Epidermal melanocyte (primary cell): ENCODE measurements around the gene CDC42BPG.

Source experiments
- DNase-seq: peaks from one replicate; pipeline ENCODE4 v3.0.0; 2011; ENCODE audit warnings: low spot score; ENCODE audit not compliant: insufficient read length

The CDC42BPG gene

GRCh38 chr11:64880240-64881001 lies 36.0 kb upstream of the CDC42BPG start:
- no peak for DNase-seq

- DNase-seq: no peak
Measured at GRCh38 chr11:64879244-64879900, 34.9 kb upstream of the CDC42BPG start.

DNA sequence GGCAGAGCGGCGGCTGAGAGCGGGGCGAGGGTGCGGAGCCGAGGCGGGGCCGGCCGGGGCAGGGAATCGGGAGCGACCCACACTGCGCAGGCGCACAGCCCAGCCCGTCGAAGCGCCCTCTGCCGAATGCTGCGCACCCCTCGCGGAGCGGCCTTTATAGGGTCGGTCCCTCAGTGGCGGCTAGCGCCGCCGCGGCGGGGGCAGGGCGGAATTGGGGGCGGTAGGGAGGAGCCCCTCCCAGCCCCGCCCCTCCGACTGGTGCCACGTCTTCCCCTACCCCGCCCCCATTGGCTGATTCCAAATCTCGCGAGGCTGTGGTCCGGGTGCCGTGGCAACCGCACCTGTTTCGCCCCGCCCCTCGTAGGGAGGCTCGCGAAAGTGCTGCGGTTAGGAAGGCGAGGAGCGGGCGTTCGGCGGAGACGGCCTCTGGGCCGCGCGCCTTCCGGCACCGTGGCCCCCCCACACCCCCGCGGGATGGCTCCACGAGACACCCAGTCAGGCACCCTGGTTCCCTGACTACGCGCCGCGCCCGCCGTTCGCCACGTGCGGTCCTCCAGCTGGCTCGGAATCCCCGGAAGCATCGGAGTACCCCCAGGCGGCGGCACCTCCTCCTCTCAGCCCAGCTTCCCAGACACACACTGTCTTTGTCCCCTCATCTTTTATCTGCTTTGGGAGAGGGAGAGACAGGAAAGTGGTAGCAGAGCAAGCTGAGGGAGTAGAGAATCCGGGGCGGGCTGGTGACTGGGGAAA lies 34.2 kb upstream of the CDC42BPG start, which contains the start of gene EHD1:
Gene EHD1, minus strand, starts transcription at position 128 of the 750 bp plus-strand sequence. CDS start 157 bp downstream, outside the sequence.
- DNase-seq: peak; percentile 95

- no peak for DNase-seq
Measured at GRCh38 chr11:64878223-64878493, 33.7 kb upstream of the CDC42BPG start.

DNA sequence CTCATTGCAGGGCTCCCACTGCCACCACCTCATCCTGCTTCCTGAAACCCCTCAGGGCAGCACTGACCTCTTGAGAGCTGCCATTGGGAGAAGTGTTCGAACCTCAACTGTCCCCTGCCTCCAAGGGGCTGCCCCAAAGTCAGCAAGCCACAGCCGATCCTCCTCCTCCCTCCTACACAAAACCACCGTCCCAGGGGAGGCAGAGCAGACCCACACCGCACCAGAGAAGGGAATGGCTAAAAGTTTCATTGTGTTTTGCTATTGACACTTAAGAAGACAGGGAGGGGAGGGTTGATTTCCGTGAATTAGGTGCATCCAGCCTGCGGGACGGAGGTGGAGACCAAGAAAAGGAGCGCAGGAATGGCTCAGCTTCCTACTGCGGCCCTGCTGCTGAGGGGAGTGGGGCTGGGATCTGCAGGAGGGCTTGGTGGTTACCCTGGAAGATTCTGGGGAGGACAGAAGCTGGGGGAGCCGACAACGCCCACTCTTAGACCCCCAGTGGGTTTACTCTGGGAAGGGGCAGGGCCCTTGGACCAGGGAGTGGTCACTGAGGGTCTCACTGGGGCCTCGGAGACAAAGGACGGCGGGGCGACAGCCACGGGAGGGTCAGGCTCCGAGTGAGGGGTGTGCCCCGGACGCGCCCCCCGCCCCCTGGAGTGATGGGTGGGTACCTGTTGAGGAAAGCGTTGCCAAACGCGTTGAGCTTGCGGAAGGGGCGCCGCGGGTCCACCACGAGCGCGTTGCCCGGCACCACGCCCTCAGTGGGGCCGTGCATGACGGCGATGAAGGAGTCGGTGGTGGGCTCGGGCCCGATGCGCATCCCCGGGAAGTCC lies 33.2 kb upstream of the CDC42BPG start:
- no peak for DNase-seq

DNA sequence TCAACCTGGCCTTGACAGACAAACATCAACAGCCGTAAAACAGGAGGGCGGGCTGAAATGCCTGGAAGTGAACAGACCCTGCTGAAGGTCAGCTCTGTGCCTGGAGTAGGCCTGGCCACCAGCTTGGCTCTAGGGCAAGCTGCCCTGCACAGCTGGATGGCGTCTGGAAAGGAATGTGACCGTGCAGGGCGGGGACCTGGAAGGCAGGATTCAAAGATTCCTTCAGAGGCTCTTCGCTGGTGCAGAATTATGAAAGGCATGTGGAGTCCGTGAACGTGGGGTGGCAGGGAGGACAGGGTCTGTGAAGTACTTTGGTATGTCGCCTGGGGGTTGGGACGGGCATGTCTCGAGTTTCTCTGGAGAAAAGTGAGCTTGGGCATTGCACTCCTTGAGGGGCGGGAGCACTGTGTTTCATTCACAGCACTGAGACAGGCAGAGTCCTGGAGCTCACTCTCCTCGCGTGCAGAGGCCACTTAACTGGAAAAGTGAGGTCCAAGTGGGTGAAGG lies 32.4 kb upstream of the CDC42BPG start:
- DNase-seq: peak; percentile 73

- DNase-seq: no peak
Measured at GRCh38 chr11:64876229-64876750, 31.8 kb upstream of the CDC42BPG start.

- DNase-seq: no peak
Measured at GRCh38 chr11:64875369-64876228, 31.1 kb upstream of the CDC42BPG start.

DNA sequence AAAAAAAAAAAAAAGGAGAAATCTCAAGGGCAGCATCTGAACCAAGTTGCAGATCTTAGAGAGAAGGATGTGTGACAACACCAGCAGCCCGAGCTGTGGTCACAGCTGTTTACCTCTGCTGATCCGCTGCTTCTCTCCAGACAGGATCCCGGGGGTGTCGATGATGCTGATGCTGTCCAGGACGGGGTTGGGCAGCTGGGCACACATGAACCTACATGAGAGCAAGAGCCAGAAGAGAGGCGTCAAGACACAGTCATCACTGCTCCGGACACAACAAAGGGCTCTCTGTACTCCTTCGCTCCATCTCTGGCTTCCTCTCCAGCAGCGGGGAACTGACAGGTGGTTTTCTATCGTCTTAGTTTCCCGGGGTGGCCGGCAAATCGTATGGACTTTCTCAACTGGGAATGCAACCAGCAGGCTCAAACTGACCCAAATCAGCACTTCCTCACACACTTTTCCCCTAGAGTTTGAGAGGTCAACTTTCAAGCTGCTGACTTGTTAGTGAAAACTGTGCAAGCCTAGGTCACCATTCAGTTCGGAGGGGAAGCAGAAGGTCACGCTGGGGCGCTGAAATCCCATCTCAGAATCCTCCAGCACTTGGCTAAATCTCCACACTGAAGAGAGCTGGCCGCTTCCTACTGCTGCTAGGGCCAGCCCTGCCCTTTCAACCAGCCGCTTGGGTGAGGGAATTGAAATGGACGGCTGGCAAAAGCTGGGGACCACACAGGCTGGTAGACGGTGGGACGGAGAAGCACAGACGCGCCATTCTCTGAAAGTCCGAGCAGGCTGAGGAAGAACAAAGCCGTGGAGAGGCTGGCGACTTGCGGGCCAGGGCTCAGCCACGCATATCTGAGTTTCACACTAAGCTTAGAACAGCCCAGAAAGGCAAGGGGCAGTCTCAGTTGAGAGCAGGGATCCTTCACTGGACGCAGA lies 30.1 kb upstream of the CDC42BPG start:
- DNase-seq: no peak

- DNase-seq: no peak
Measured at GRCh38 chr11:64872790-64873488, 28.5 kb upstream of the CDC42BPG start.

DNA sequence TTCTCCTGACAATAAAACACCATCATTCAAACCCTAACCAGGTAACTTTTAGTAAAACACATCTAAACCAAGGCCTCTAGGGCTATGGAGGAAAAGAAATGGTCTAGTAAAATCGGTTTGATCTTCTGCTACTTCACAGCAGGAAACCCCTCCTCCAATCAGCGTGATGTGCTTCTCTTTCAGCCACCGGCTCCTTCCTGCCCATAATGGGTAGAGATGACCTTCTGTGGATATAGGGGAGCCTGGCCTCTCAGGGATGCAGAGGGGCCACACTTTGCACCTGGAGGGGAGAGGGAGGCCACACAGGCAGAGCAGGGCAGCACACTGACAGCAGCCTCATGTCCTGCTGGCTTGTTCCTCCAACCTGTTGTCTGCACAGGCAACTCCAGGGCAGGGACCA lies 27.0 kb upstream of the CDC42BPG start:
- no peak for DNase-seq

DNA sequence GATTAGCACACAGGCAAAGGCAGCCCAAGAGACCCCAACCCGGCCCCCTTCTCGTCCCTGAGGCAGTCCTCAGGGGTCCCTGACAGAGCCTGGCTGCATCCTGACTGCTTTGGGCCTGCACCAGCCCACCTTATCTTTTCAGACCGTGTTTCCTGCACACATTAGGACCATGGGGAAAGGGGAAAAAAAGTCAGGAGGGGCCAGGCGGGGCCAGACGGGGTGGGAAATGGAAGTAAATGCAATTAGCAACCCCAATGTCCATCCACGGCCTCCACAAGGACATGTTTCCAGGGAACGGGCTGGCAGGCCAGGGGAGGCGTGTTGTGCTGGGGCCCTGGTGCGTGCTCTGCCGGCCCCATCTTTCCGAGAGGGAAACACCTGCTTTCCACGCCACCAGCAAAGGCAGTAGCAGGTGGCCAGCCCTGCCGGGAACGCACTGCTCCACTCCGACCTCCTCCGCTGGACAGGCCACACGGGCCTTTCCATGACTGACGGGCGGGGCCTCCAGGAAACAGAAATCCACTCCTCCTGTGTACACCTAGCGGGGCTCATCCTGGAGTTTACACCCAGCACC lies 26.5 kb upstream of the CDC42BPG start:
- no peak for DNase-seq

DNA sequence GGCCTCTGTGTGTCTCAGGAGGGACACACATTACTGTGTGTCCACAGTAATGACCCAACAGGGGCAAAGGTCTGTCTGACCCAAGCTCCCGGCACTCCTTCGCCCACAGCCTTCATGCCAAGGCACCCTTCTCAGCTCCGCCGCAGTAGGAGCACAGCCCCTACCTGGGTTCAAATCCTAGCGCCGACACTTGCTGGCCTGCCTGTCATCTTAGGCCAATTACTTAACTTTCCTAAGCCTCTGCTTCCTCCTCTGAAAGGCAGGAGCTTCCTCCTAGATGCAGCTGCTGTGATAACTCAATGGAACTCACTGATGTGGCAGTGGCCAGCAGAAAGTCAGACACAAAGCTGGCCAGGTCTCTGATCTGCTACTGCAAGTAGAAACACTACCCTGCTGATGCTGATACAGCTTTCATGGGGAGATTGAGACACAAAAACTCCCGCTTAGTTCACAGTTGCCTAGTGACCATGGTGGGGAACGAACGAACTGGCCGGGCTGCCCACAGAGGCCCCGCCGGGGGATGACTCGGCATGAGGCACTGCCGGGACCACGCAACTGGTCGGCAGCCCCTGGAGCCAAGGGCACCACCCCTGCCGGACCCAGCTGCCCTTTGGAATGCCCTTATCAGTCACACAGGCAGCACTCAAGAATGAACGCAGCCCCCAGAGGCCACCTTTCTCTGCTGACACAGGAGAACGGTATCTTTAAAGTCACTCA lies 25.9 kb upstream of the CDC42BPG start:
- no peak for DNase-seq

- no peak for DNase-seq
Measured at GRCh38 chr11:64869571-64870175, 25.2 kb upstream of the CDC42BPG start.

DNA sequence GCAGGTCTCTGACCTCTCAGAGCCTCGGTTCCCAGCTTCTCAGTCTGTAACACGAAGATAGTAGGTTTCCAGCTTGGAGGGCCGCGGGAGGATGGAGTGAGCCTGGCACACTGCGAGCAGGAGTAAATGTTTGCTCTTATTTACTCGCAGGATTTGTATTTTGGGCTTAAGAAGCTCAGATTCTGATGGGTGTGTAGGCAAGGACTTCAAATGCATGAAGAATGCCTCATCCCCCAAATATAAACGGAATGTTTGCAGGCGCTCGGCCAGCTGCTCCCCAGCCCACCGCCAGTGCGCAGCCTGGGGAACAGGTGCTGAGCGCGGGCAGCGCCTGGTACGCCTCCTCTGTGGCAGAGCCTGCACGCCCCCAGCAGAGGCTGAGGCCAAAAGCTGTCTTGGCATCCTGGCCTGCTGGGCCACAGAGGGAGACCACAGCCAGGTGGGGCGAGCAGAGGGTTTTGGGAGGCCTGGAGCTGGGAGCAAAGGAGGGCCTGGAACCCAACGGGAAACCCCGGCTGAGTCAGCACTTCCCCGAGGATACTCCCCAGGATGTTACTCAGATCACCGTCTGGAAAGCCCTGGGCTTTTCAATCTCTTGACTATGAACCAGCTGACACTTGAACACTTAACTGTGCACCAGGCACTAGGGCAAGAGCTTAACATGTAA lies 24.6 kb upstream of the CDC42BPG start:
- no peak for DNase-seq

DNA sequence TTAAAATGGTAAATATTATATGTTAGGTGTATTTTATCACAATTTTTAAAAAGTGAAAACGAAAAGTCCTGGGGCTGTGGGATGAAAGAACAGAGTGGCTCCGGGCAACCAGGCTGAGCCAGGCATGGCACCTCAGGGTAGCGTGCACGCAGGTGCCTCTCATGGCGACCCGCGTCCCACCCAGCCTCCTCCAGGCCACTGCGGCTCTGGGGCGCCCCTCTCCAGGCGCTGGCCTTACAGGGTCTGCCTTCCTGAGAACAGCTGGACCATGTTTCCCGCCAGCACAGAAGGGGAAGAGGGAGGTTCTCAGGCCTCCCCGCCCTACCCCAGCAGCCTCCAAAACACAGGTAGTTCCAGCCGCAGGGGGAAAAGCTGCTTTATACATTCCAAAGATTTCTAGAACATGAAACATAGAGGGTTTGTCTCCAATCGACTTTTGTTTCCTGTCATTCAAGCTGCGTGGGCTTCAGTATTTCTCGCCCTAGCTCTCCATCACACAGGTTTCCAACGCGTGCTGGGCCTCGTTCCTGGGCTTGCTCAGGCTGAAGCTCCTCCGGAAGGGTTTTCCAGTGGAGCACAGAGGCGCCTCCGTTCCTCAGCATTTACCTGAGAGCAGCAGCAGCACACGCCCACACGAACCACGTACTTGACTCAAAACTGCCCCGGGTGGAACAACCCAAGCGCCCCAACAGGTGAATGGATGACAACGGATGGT lies 23.5 kb upstream of the CDC42BPG start:
- no peak for DNase-seq
